TTC549 (cell line): ENCODE measurements around the gene FOXJ3.
"Not testable (repeated sequence)": the region's sequence is repeated elsewhere in the genome, so short reads cannot be mapped to it uniquely, and the experiment has no call there.

Source experiments
- FAIRE-seq: peaks from 2 replicates; lab custom pipeline; 2012; peaks lifted over from hg19 to GRCh38; lab: Jason Lieb, UNC

Gene FOXJ3

DNA sequence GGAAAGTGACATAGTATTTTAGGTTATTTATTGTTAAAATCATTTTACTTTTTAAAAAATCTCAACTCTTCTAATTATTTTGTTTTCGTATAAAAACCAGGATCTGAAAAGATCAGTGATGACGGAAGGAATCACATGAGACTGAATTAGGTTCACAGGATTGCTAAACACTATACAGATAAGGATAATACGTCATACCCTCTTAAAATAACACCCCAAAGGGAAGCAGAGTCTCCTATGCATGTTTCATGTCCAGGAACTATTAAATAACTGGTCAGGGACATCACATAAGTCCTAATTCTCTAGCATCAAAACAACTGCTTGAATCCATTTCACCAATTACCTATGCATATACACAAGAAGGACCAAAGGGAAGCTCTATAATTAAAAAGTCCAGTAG is 84.9 kb downstream of the FOXJ3 start:
- no peak for FAIRE-seq

GRCh38 chr1:42240966-42241755 is 93.9 kb downstream of the FOXJ3 start:
- no peak for FAIRE-seq

DNA sequence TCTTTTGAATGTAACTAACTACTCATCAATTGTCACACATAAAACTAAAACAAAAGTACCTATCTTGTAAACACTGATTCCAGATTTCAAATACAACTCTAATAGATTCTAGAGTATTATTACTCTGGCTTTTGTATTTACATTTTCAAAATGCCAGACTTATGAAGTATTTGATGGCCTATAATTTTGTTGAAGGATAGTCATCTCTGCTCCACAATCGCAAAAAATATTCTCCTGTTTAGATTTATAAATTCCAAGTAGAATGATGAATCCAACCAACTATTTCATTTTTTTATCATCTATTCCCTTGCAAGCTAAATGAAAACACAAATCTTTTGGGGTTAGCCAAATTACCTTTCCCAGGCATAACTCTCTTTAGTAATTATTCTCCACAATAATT is 95.5 kb downstream of the FOXJ3 start:
- FAIRE-seq = no peak

DNA sequence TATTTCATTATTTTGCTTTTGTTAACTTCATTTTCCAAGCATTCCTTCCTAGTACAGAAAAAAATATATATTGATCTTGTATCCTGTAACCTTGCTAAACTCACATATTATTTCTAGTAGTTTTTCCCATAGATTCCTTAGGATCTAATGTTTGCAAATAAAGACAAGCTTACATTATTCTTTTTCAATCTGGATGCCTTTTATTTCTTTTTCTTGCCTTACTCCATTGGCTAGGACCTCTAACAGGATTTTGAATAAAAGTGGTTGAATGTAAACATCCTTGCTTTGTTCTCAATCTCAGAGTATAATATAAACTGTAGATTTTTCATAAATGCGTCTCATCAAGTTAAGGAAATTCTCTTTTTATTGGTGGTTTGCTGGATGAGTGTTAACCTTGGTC is 96.0 kb downstream of the FOXJ3 start:
- no peak for FAIRE-seq

DNA sequence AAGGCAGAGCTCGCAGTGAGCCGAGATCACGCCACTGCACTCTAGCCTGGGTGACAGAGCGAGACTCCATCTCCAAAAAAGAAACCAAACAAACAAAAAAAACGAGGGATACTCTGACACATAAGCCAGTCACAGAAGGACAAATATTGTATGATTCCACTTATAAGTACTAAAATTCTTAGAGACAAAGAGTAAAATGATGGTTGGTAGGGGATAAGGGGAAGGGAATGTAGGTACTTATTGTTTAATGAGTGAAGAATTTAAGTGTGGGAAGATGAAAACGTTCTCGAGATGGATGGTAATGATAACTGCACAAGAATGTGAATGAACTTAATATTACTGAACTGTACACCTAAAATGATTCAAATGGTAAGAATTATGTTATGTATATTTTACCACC is 103.8 kb downstream of the FOXJ3 start:
- no peak for FAIRE-seq

DNA sequence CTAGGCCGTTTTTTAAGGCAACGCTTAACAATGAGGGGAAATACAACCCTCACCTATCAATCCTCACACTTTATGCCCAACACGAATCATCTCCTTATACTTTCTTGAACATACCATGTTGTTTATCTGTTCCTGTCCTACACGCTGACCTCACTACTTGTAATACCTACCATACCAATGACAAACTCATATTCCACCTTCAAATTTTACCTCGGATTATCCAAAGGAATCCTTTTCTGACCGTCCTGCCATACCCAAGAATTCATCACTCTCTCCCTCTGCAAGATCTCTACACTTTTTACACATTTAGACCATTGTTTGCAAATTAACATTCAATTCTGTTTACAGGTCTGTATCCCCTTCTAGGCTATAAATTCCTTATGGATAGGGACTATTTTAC is 106.1 kb downstream of the FOXJ3 start:
- FAIRE-seq = no peak

- FAIRE-seq = no peak
Observed at GRCh38 chr1:42223036-42223435, 112.0 kb downstream of the FOXJ3 start.

GRCh38 chr1:42221952-42222606 is 113.0 kb downstream of the FOXJ3 start:
- no peak for FAIRE-seq

GRCh38 chr1:42221456-42221855 is 113.6 kb downstream of the FOXJ3 start:
- FAIRE-seq = no peak

DNA sequence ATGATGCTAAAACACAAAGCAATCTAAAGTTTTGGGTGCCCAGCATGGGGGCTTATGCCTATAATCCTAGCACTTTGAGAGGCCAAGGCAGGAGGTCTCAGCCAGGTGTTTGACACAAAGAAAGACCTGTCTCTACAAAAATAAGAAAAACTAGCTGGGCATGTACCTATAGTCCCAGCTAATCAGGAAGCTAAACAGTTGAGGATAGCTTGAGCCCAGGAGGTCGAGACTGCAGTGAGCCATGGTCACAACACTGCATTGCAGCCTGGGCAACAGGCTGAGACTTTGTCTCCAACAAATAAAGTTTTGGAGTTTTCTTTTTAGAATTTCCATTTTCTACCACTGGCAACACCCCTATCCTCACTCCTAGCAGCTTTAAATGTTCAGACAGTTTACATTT is 115.4 kb downstream of the FOXJ3 start:
- no peak for FAIRE-seq

GRCh38 chr1:42214447-42214871 is 120.6 kb downstream of the FOXJ3 start:
- no peak for FAIRE-seq

DNA sequence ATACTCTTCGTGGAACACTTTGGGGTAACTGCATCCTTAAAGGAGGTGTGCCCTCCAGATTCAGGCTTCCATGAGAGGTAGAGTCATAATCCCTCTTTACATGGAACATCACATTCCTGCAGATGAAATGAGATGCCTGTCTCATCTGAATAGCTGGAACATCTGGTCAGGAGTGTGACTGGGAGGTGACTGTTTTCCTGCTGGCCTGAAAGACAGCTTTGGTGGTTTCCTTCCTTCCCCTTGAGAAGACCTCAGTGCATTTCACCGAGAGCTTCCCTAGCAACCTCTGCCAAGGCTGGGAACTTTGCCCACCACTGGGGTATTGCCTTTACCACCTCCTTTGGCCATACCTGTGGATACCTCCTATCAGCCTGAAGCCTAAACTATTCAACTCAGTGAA is 123.8 kb downstream of the FOXJ3 start:
- FAIRE-seq = no peak

DNA sequence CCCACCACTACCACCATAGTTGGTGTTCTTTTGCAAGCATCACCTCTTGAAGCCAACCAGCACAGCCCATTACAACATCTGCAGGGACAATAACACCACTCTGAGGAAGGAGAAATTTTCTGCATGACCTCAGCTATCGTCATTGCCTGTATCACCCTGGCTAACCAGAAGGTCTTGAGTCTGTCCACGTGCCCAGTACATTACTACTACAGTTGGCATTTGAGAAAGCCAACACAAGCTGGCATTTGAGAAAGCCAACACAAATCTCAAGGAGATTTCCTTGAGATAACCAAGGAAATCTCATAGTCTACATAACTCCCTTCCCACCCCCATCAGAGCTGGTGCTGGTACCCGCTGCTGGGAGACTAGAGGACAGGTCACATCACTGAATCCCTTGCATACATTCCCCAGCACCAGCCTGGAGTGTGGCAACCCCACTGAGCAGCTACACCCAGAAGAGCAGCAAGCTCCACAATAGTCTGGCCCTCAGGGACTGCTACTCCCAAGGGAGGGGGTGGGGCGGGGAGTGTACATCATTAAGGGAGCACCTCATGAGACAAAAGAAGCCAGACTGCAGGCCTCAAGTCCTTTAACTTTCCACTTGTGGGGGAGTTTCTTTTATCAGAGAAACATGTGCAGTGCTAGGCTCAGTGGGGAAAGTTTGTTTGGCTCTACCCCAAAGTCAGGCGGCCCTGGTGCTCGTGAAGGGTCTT is 124.5 kb downstream of the FOXJ3 start:
- FAIRE-seq = no peak

GRCh38 chr1:42209526-42210251 is 125.3 kb downstream of the FOXJ3 start:
- FAIRE-seq = no peak

DNA sequence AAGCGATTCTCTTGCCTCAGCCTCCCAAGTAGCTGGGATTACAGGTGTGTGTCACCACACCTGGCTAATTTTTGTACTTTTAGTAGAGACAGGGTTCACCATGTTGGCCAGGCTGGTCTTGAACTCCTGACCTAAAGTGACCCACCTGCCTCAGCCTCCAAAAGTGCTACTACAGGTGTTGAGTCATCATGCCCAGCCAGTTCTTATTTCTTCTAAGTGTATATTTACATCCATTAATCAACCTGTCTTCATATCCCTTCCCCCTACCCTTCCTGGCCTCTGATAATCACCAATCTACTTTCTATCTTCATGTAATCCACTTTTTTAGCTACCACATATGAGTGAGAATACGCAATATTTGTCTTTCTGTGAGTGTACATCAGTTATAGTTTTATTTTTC is 128.1 kb downstream of the FOXJ3 start:
- FAIRE-seq = not testable (repeated sequence)

GRCh38 chr1:42206164-42206563 is 128.9 kb downstream of the FOXJ3 start:
- FAIRE-seq = no peak

GRCh38 chr1:42201986-42202385 is 133.0 kb downstream of the FOXJ3 start:
- no peak for FAIRE-seq

DNA sequence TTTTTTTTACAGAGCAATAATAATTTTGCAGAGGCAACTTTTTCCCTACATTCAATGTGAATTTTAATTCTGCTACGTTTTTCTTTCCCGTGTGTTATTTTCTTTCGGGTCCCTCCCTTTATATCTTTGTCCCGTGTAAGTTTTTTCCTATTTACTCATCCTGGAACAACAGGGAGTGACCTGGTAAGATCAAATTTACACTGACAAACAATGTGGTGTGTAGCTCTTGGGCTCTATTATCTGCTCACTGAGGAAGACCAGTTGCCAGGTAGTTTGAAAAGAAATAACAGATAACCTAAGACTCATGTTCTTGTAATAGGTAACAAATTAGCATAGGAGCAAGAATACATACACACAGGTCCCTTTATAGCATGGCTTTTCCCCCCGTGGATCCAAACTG is 136.8 kb downstream of the FOXJ3 start:
- no peak for FAIRE-seq

GRCh38 chr1:42195841-42196240 is 139.2 kb downstream of the FOXJ3 start:
- FAIRE-seq = no peak

DNA sequence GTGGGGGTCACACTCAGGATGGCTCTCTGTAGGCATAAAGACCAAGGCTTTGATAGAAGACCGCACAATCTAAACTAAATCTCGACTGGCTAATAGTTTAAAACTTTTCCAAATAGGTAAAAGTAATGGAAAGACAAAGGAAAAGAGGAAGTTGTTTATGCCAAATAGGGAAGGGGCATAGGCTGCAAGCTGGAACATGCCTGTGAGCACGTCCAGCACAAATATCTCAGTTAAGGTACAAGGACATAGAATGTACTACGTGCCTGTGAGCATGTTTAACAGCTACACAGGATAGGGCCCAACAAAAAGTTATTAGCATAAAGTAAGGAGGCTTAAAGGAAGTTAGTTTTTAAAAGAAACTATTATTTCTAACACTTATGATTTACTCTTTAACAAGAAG is 142.9 kb downstream of the FOXJ3 start:
- FAIRE-seq = no peak

DNA sequence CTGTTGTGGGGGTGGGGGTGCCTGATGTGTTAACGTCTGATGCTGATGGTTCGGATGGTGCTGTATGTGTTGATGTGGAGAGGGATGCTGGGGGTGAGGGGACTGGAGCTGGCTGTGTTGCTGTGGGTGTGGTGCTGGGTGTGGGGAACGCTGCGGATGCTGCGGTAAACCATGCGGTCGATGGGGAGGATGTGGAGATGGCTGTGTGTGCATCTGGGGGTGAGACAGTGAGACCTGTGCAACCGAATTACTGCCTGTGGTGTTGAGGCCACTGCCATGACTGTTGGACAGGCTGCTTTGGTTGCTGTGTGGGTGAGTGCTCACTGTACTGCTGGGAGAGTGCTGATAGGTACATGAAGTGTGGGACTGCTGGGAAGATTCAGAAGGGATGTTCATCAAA is 143.7 kb downstream of the FOXJ3 start:
- no peak for FAIRE-seq

GRCh38 chr1:42189931-42190853 is 144.8 kb downstream of the FOXJ3 start:
- no peak for FAIRE-seq
